ENCODE results near the gene CAV1.

The CAV1 gene

GRCh38 chr7:116592445-116592844 lies 67.6 kb downstream of the CAV1 start:
- TF ChIP-seq CTCF (conservative IDR thresholded peaks at IDR 0.05) = no peak
- peak overlapping the region; percentile 62 for H3K27ac ChIP-seq

GRCh38 chr7:116593359-116594075 lies 68.7 kb downstream of the CAV1 start:
- peak overlapping the region; percentile 62; the same call in 1 of the 2 replicates for H3K27ac ChIP-seq
- no peak for TF ChIP-seq CTCF (conservative IDR thresholded peaks at IDR 0.05)

- no peak overlapping the region for H3K27ac ChIP-seq
- TF ChIP-seq CTCF (conservative IDR thresholded peaks at IDR 0.05) = no peak
These were observed 70.2 kb downstream of the CAV1 start for GRCh38 chr7:116595063-116595462.

- no peak for TF ChIP-seq CTCF (conservative IDR thresholded peaks at IDR 0.05)
- no peak overlapping the region for H3K27ac ChIP-seq
These were observed 72.5 kb downstream of the CAV1 start for GRCh38 chr7:116597384-116597783.

- no peak for TF ChIP-seq CTCF (conservative IDR thresholded peaks at IDR 0.05)
- no peak overlapping the region for H3K27ac ChIP-seq
These were observed 73.4 kb downstream of the CAV1 start for GRCh38 chr7:116598278-116598677.

GRCh38 chr7:116598861-116599260 lies 74.0 kb downstream of the CAV1 start:
- H3K27ac ChIP-seq = no peak overlapping the region

GRCh38 chr7:116601426-116601825 lies 76.6 kb downstream of the CAV1 start:
- no peak overlapping the region for H3K27ac ChIP-seq
- no peak for TF ChIP-seq CTCF (conservative IDR thresholded peaks at IDR 0.05)

More at GRCh38 chr7:116598861-116599260, 74.0 kb downstream of the CAV1 start:
- TF ChIP-seq CTCF (conservative IDR thresholded peaks at IDR 0.05) = no peak
